Measurements from ENCODE around the gene RPTN. TPM values are rescaled to one million over a fixed set of nuclear protein-coding genes. Genes with fewer than 3 reads are reported as not detected.

RPTN gene
- total and polyA plus RNA-seq, 2 of the 4 experiments (the other 2 are of a cell fraction): not detected

- ATAC-seq (ENCODE audit: low read depth) (no peak), DNase-seq (no peak)
- H3K18ac ChIP-seq (ENCODE audit: low read depth, low read length): no peak overlapping the region
- WGBS, 2 experiments (ENCODE audit: extremely low coverage in 2 of 2, insufficient read length in 1 of 2): no CpG with 5 or more reads among the region's 2 CpGs
- in situ Hi-C loops (cut with MboI; ENCODE audit: low sequenced_read_pairs) (no loop called here), dilution Hi-C loops (cut with HindIII; ENCODE audit: low sequenced_read_pairs, unreplicated experiment) (no loop called here), intact Hi-C loops (cut with micrococcal nuclease) (no loop called here)
- no peak overlapping the region for H3K9ac ChIP-seq (ENCODE audit: low read depth, low read length)
- ChIA-PET POLR2A (ENCODE audit: unreplicated experiment) (no interaction called here), CTCF (no interaction called here)
- H3K4ac ChIP-seq (ENCODE audit: low read depth, low read length): no peak overlapping the region
- H3K79me1 ChIP-seq (ENCODE audit: low read depth in 1 of 2, low read length in 2 of 2): no peaks in the 10 kb centered on the region
- H3K4me2 ChIP-seq (ENCODE audit: low read depth, low read length): no peak overlapping the region
- no peak overlapping the region for H2BK120ac ChIP-seq (ENCODE audit: low read depth, low read length)
- no peak overlapping the region for H2AFZ ChIP-seq (replicated peaks; ENCODE audit: low read length, poor library complexity)
- no peak overlapping the region for H2AK9ac ChIP-seq (replicated peaks; ENCODE audit: low read depth, low read length, poor library complexity)
- H3K9me1 ChIP-seq (ENCODE audit: insufficient read depth, low read length): no peaks in the 10 kb centered on the region
- H2BK5ac ChIP-seq (ENCODE audit: low read depth, low read length, poor library complexity, severe bottlenecking): no peak overlapping the region
- H3K14ac ChIP-seq (replicated peaks; ENCODE audit: low read depth, low read length): no peak overlapping the region
- peaks cover 30% of the 10 kb centered on the region for H3K27me3 ChIP-seq (ENCODE audit: control insufficient read depth, insufficient read depth, low read length)
- H3K4me3 ChIP-seq (ENCODE audit: insufficient read depth, low read depth, low read length): no peak overlapping the region
- no peak overlapping the region for H2AK5ac ChIP-seq (ENCODE audit: low read depth, low read length)
- no peak overlapping the region for H3K23ac ChIP-seq (ENCODE audit: low read depth, low read length)
- H4K5ac ChIP-seq (ENCODE audit: low read depth, low read length): no peak overlapping the region
- no peaks in the 10 kb centered on the region; the same call in 1 of the 2 replicates for H3K4me1 ChIP-seq (ENCODE audit: control insufficient read depth, insufficient read depth, low read length)
- H4K91ac ChIP-seq (ENCODE audit: insufficient read depth, low read depth, low read length): no peak overlapping the region
- H4K8ac ChIP-seq (ENCODE audit: low read depth in 2 of 2, low read length in 2 of 2): no peak overlapping the region
- no peak overlapping the region for H2BK20ac ChIP-seq (ENCODE audit: low read depth, low read length)
- H3K56ac ChIP-seq (ENCODE audit: extremely low read depth, insufficient read depth, low read length): no peak overlapping the region
- peaks cover 21% of the 10 kb centered on the region for H3K9me3 ChIP-seq (ENCODE audit: control insufficient read depth, insufficient read depth, low read length)
- no peak overlapping the region for H3K27ac ChIP-seq (ENCODE audit: insufficient read depth, low read length)
- BruUV-seq (replicated peaks): no TSS peak
- no peak overlapping the region for H2BK15ac ChIP-seq (ENCODE audit: low read depth, low read length)
- H4K20me1 ChIP-seq (ENCODE audit: insufficient read depth, low read length): no peaks in the 10 kb centered on the region; the same call in 1 of the 2 replicates
- TF ChIP-seq POLR2A (IDR thresholded peaks at IDR 0.05; ENCODE audit: low read depth, low read length) (no peak), CHD1 (IDR thresholded peaks at IDR 0.05; ENCODE audit: low read depth, low read length) (no peak), RCOR1 (IDR thresholded peaks at IDR 0.05; ENCODE audit: insufficient replicate concordance, low read length) (no peak), NFE2L2 (IDR thresholded peaks at IDR 0.05; ENCODE audit: low read depth, low read length) (no peak), CEBPB (IDR thresholded peaks at IDR 0.05; ENCODE audit: low read depth, low read length) (no peak), RAD21 (IDR thresholded peaks at IDR 0.05; ENCODE audit: low read length) (no peak), SMC3 (IDR thresholded peaks at IDR 0.05; ENCODE audit: low read depth, low read length) (no peak), RFX5 (IDR thresholded peaks at IDR 0.05; ENCODE audit: low read depth, low read length) (no peak), BHLHE40 (IDR thresholded peaks at IDR 0.05; ENCODE audit: low read depth, low read length) (no peak), MAZ (IDR thresholded peaks at IDR 0.05; ENCODE audit: borderline replicate concordance, low read depth, low read length) (no peak), MAFK (IDR thresholded peaks at IDR 0.05; ENCODE audit: low read depth, low read length) (no peak), FOS (IDR thresholded peaks at IDR 0.05; ENCODE audit: low read depth, low read length) (no peak), MXI1 (IDR thresholded peaks at IDR 0.05; ENCODE audit: borderline replicate concordance, low read depth, low read length) (no peak)
- TF ChIP-seq, protein P1, sequence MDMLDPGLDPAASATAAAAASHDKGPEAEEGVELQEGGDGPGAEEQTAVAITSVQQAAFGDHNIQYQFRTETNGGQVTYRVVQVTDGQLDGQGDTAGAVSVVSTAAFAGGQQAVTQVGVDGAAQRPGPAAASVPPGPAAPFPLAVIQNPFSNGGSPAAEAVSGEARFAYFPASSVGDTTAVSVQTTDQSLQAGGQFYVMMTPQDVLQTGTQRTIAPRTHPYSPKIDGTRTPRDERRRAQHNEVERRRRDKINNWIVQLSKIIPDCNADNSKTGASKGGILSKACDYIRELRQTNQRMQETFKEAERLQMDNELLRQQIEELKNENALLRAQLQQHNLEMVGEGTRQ (IDR thresholded peaks at IDR 0.05; ENCODE audit: low read depth, low read length): no peak
- TF ChIP-seq, protein P2, sequence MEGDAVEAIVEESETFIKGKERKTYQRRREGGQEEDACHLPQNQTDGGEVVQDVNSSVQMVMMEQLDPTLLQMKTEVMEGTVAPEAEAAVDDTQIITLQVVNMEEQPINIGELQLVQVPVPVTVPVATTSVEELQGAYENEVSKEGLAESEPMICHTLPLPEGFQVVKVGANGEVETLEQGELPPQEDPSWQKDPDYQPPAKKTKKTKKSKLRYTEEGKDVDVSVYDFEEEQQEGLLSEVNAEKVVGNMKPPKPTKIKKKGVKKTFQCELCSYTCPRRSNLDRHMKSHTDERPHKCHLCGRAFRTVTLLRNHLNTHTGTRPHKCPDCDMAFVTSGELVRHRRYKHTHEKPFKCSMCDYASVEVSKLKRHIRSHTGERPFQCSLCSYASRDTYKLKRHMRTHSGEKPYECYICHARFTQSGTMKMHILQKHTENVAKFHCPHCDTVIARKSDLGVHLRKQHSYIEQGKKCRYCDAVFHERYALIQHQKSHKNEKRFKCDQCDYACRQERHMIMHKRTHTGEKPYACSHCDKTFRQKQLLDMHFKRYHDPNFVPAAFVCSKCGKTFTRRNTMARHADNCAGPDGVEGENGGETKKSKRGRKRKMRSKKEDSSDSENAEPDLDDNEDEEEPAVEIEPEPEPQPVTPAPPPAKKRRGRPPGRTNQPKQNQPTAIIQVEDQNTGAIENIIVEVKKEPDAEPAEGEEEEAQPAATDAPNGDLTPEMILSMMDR (conservative IDR thresholded peaks at IDR 0.05; ENCODE audit: low read depth, low read length): no peak
- TF ChIP-seq, protein P3, sequence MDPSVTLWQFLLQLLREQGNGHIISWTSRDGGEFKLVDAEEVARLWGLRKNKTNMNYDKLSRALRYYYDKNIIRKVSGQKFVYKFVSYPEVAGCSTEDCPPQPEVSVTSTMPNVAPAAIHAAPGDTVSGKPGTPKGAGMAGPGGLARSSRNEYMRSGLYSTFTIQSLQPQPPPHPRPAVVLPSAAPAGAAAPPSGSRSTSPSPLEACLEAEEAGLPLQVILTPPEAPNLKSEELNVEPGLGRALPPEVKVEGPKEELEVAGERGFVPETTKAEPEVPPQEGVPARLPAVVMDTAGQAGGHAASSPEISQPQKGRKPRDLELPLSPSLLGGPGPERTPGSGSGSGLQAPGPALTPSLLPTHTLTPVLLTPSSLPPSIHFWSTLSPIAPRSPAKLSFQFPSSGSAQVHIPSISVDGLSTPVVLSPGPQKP (IDR thresholded peaks at IDR 0.05; ENCODE audit: borderline replicate concordance, low read depth, low read length): no peak
- no peaks in the 10 kb centered on the region for H3K36me3 ChIP-seq (ENCODE audit: control insufficient read depth, insufficient read depth, low read length)
Measured at GRCh38 chr1:152104854-152105253, 54.2 kb downstream of the RPTN start.

All from IMR-90 (cell line).